ENCODE results near the gene GMPR2.

Gene GMPR2

DNA sequence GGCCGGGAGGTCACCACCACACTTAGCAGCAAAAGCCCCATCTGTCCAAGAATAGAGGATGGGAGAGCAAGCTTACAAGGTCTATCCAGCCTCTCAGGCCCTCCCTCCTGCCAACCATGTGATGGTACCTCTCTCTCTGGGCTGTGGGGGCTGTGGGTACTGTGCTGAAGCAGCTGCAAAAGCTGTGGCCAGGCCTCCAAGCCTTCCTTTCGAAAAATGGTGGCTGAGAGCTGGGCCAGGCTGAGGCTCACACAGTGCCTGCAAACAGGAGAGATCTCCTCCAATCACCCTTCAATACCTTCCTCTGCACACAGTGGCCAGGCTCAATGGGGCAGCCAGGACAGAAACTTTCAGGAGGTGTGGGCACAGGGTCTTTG is 45.2 kb upstream of the GMPR2 start:
- Histone ChIP-seq H3K9ac (ENCODE audit: low read depth, low read length) (peak overlapping the region; percentile 66), H3K36me3 (ENCODE audit: insufficient read depth, low read length) (peaks cover 62% of the 10 kb centered on the region), H3K79me2 (ENCODE audit: insufficient read depth, low read length) (peaks cover 27% of the 10 kb centered on the region), H2AFZ (ENCODE audit: low read depth, low read length) (no peak overlapping the region), H3K9me3 (ENCODE audit: insufficient read depth, low read length, severe bottlenecking) (no peaks in the 10 kb centered on the region), H3K27me3 (ENCODE audit: insufficient read depth, low read length, poor library complexity) (no peaks in the 10 kb centered on the region), H3K27ac (ENCODE audit: low read length) (peak overlapping the region; percentile 3), H3K4me1 (ENCODE audit: insufficient read depth, low read length) (peaks cover 45% of the 10 kb centered on the region), H4K20me1 (ENCODE audit: insufficient read depth, low read length) (peaks cover 14% of the 10 kb centered on the region; the same call in 1 of the 2 replicates), H3K4me2 (ENCODE audit: insufficient read depth, low read length) (peak overlapping the region; percentile 92), H3K4me3 (ENCODE audit: low read depth in 1 of 2, low read length in 2 of 2) (peak overlapping the region; percentile 61 to 86; a peak in 3 of 4 replicates)
- no peak for TF ChIP-seq EZH2 (IDR thresholded peaks at IDR 0.05; ENCODE audit: borderline replicate concordance, low read depth, low read length, severe bottlenecking)
- TF ChIP-seq, protein P1, sequence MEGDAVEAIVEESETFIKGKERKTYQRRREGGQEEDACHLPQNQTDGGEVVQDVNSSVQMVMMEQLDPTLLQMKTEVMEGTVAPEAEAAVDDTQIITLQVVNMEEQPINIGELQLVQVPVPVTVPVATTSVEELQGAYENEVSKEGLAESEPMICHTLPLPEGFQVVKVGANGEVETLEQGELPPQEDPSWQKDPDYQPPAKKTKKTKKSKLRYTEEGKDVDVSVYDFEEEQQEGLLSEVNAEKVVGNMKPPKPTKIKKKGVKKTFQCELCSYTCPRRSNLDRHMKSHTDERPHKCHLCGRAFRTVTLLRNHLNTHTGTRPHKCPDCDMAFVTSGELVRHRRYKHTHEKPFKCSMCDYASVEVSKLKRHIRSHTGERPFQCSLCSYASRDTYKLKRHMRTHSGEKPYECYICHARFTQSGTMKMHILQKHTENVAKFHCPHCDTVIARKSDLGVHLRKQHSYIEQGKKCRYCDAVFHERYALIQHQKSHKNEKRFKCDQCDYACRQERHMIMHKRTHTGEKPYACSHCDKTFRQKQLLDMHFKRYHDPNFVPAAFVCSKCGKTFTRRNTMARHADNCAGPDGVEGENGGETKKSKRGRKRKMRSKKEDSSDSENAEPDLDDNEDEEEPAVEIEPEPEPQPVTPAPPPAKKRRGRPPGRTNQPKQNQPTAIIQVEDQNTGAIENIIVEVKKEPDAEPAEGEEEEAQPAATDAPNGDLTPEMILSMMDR (IDR thresholded peaks at IDR 0.05; ENCODE audit: borderline replicate concordance, extremely low read depth, low read length, poor library complexity, severe bottlenecking): no peak
- no peak for ATAC-seq (ENCODE audit: insufficient read depth, low read depth)
- DNase-seq: peak; percentile 18

DNA sequence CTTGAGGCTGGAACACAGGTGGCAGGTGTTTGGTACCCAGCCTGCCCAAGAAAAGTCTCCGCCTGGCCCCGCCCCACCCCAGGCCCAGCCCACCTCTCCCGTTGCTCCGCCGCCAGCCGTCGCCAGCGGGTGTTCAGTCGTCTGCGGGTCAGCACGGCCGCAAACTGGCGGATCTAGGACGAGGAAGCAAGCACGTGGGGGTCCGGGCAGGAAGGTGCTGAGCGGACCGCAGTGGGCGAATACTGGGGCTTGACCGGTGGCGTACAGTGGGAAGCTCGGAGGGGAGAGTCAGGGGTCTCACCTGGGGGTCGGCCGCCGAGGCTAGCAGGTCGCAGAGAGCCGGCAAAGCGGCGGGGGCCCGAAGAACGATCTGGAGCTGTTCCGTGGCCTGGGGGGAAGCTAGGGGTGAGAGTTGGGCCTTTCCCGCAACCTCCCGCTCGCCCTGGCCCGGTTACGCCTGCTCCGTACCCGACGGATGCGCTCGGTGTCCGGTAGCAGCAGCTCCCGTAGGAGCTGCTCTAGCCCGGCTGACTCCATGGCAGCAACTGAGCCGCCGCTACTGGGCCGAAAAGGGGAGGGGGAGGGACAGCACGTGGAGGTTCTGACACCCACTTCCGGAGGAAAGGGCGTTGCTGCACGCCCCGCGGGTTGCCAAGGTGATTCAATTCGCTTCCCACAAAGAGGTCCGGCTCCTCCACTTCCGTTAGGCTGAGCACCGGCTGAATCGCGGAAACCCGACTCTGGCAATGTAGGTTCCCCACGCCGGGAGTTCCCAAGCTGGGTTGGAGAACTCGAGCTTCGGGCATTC is 44.3 kb upstream of the GMPR2 start, which contains the start of gene IPO4:
Gene IPO4, minus strand, starts transcription at position 566 of the 808 bp plus-strand sequence. Its CDS starts 29 bp downstream, at position 537.
- peak within 1 kb of the TSS; percentile 81 for H2AFZ ChIP-seq (ENCODE audit: low read depth, low read length)
- ATAC-seq (ENCODE audit: insufficient read depth, low read depth) (peak; percentile 93), DNase-seq (peak; percentile 97)
- H3K4me1 ChIP-seq (ENCODE audit: insufficient read depth, low read length): peaks cover 51% of the 10 kb centered on the region
- no peak for TF ChIP-seq EZH2 (IDR thresholded peaks at IDR 0.05; ENCODE audit: borderline replicate concordance, low read depth, low read length, severe bottlenecking)
- TF ChIP-seq, protein P1 (IDR thresholded peaks at IDR 0.05; ENCODE audit: borderline replicate concordance, extremely low read depth, low read length, poor library complexity, severe bottlenecking): no peak
- H3K4me3 ChIP-seq (ENCODE audit: low read depth in 1 of 2, low read length in 2 of 2): peak within 1 kb of the TSS; percentile 61 to 86; a peak in 3 of 4 replicates
- peak within 1 kb of the TSS; percentile 92 for H3K4me2 ChIP-seq (ENCODE audit: insufficient read depth, low read length)
- H3K27me3 ChIP-seq (ENCODE audit: insufficient read depth, low read length, poor library complexity): no peaks in the 10 kb centered on the region
- peaks cover 9% of the 10 kb centered on the region; the same call in 1 of the 2 replicates for H4K20me1 ChIP-seq (ENCODE audit: insufficient read depth, low read length)
- no peaks in the 10 kb centered on the region for H3K9me3 ChIP-seq (ENCODE audit: insufficient read depth, low read length, severe bottlenecking)
- peak within 1 kb of the TSS; percentile 72 for H3K27ac ChIP-seq (ENCODE audit: low read length)
- H3K9ac ChIP-seq (ENCODE audit: low read depth, low read length): peak within 1 kb of the TSS; percentile 66
- H3K36me3 ChIP-seq (ENCODE audit: insufficient read depth, low read length): peaks cover 60% of the 10 kb centered on the region
- H3K79me2 ChIP-seq (ENCODE audit: insufficient read depth, low read length): peaks cover 34% of the 10 kb centered on the region

DNA sequence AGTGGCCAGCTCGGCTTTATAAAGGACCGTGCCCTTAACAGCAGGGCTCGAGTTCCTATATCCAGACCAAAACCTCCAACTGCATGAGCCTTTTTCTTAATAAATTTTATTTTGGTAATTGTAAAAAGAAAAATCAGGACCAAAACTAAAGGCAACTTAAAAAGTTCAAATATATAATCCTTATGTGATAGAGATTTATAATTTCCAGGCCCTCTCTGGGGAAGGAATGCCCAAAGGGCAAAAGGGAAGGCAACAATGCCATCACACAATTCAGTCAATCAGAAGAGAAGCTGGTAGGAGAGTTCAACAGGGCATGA is 43.7 kb upstream of the GMPR2 start:
- peak overlapping the region; percentile 66 for H3K9ac ChIP-seq (ENCODE audit: low read depth, low read length)
- H3K9me3 ChIP-seq (ENCODE audit: insufficient read depth, low read length, severe bottlenecking): no peaks in the 10 kb centered on the region
- peak overlapping the region; percentile 72 for H3K27ac ChIP-seq (ENCODE audit: low read length)
- peak overlapping the region; percentile 72 for H2AFZ ChIP-seq (ENCODE audit: low read depth, low read length)
- no peak for ATAC-seq (ENCODE audit: insufficient read depth, low read depth)
- H3K4me1 ChIP-seq (ENCODE audit: insufficient read depth, low read length): peaks cover 54% of the 10 kb centered on the region
- no peak for TF ChIP-seq EZH2 (IDR thresholded peaks at IDR 0.05; ENCODE audit: borderline replicate concordance, low read depth, low read length, severe bottlenecking)
- TF ChIP-seq, protein P1 (IDR thresholded peaks at IDR 0.05; ENCODE audit: borderline replicate concordance, extremely low read depth, low read length, poor library complexity, severe bottlenecking): no peak
- DNase-seq: no peak
- peaks cover 56% of the 10 kb centered on the region for H3K36me3 ChIP-seq (ENCODE audit: insufficient read depth, low read length)
- H4K20me1 ChIP-seq (ENCODE audit: insufficient read depth, low read length): peaks cover 9% of the 10 kb centered on the region; the same call in 1 of the 2 replicates
- H3K27me3 ChIP-seq (ENCODE audit: insufficient read depth, low read length, poor library complexity): no peaks in the 10 kb centered on the region
- H3K79me2 ChIP-seq (ENCODE audit: insufficient read depth, low read length): peaks cover 37% of the 10 kb centered on the region
- peak overlapping the region; percentile 19 to 86; a peak in 3 of 4 replicates for H3K4me3 ChIP-seq (ENCODE audit: low read depth in 1 of 2, low read length in 2 of 2)
- peak overlapping the region; percentile 92 for H3K4me2 ChIP-seq (ENCODE audit: insufficient read depth, low read length)
